Colonic mucosa (tissue), 4 donors: ENCODE measurements around the gene ERCC6. TPM values are rescaled to one million over a fixed set of nuclear protein-coding genes. Genes with fewer than 3 reads are reported as not detected.

Source experiments
- DNase-seq: peaks from one replicate; pipeline ENCODE4 v3.0.0-alpha.2; 2020
- H3K27ac ChIP-seq: fragments of 200-600 bp; one replicate; pipeline ENCODE4 v1.8.0; 2021
- H3K27me3 ChIP-seq: fragments of 200-600 bp; one replicate; pipeline ENCODE4 v1.8.0; 2021
- H3K36me3 ChIP-seq: fragments of 200-600 bp; one replicate; pipeline ENCODE4 v1.8.0; 2021
- H3K4me1 ChIP-seq: fragments of 200-600 bp; one replicate; pipeline ENCODE4 v1.8.0; 2021; ENCODE audit warnings: mild to moderate bottlenecking
- H3K4me3 ChIP-seq: fragments of 200-600 bp; one replicate; pipeline ENCODE4 v1.8.0; 2021
- H3K9ac ChIP-seq, 2 donors: one replicate each; pipeline ENCODE4 v1.7.0; 2013; ENCODE audit warnings: control low read depth in 2 of 2, low read depth in 2 of 2, low read length in 2 of 2
- H3K9me3 ChIP-seq: fragments of 200-600 bp; one replicate; pipeline ENCODE4 v1.8.0; 2021
- CTCF ChIP-seq: fragments of 200-600 bp; IDR thresholded peaks from one replicate; pipeline ENCODE4 v1.8.0; 2022; ENCODE audit warnings: antibody characterized with exemption, mild to moderate bottlenecking
- intact Hi-C: fragments of 100-400 bp; cut with DNase I; formaldehyde crosslinking; loops from one replicate; pipeline ENCODE4 v1.14.1; 2022
- total RNA-seq, 2 donors: library from RNA; stranded (reverse); fragmentation: NEBNext Ultra II Directional in 1 of 2; extraction: Animal tissue kit (Norgen Biotek cat#: 25700) in 1 of 2; gene quantifications; one replicate each; pipeline ENCODE4 v1.2.1, GENCODE V29; 2021
- donor health status: healthy.
- donor health status: DM: no; HTN: no; CAD: no.
- donor health status: DM: no; HTN: no; CAD: no.

The ERCC6 gene
- total RNA-seq, 2 donors from 2014 or later: 16.4 to 18.0 TPM

- Histone ChIP-seq H3K9ac (no peak overlapping the region), H3K4me1 (no peaks in the 10 kb centered on the region), H3K27ac (no peak overlapping the region), H3K9me3 (no peaks in the 10 kb centered on the region), H3K36me3 (peaks cover 6% of the 10 kb centered on the region), H3K4me3 (no peak overlapping the region), H3K27me3 (no peaks in the 10 kb centered on the region)
- DNase-seq: no peak
- intact Hi-C loops: no loop called here
- no peak for TF ChIP-seq CTCF
Measured at GRCh38 chr10:49520122-49520775, 18.7 kb downstream of the ERCC6 start.

- Histone ChIP-seq H3K36me3 (peaks cover 6% of the 10 kb centered on the region), H3K27me3 (no peaks in the 10 kb centered on the region), H3K9ac (no peak overlapping the region), H3K4me1 (no peaks in the 10 kb centered on the region), H3K27ac (no peak overlapping the region), H3K4me3 (no peak overlapping the region), H3K9me3 (no peaks in the 10 kb centered on the region)
- DNase-seq: no peak
- intact Hi-C loops: loop anchor here (10.0 kb wide), 3 partner anchors 535 to 865 kb away; no protein-coding TSS in a partner anchor
- TF ChIP-seq CTCF: no peak
Measured at GRCh38 chr10:49519717-49520116, 19.2 kb downstream of the ERCC6 start.

- no peak for DNase-seq
- no peak overlapping the region for H3K9ac ChIP-seq
- H3K36me3 ChIP-seq: peaks cover 6% of the 10 kb centered on the region
- H3K4me3 ChIP-seq: no peak overlapping the region
- H3K9me3 ChIP-seq: no peaks in the 10 kb centered on the region
- intact Hi-C loops: loop anchor here (10.0 kb wide), 3 partner anchors 534 to 864 kb away; no protein-coding TSS in a partner anchor
- no peaks in the 10 kb centered on the region for H3K4me1 ChIP-seq
- H3K27me3 ChIP-seq: no peaks in the 10 kb centered on the region
- peak; percentile 54 for TF ChIP-seq CTCF
- no peak overlapping the region for H3K27ac ChIP-seq
Measured at GRCh38 chr10:49518982-49519578, 19.8 kb downstream of the ERCC6 start.

- intact Hi-C loops: loop anchor here (10.0 kb wide), 3 partner anchors 534 to 864 kb away; no protein-coding TSS in a partner anchor
- no peaks in the 10 kb centered on the region for H3K4me1 ChIP-seq
Measured at GRCh38 chr10:49518566-49518965, 20.4 kb downstream of the ERCC6 start.

More at GRCh38 chr10:49518566-49518965, 20.4 kb downstream of the ERCC6 start:
- no peaks in the 10 kb centered on the region for H3K27me3 ChIP-seq
- TF ChIP-seq CTCF: no peak
- H3K9ac ChIP-seq: no peak overlapping the region
- no peak overlapping the region for H3K27ac ChIP-seq
- DNase-seq: no peak
- peaks cover 2% of the 10 kb centered on the region for H3K36me3 ChIP-seq
- no peaks in the 10 kb centered on the region for H3K9me3 ChIP-seq
- no peak overlapping the region for H3K4me3 ChIP-seq
